Skeletal muscle satellite cell (primary cell): Measurements from ENCODE around the gene NASP. TPM values are rescaled to one million over a fixed set of nuclear protein-coding genes. Genes with fewer than 3 reads are reported as not detected.

Experiments used
- H3K27me3 ChIP-seq: 2 replicates; pipeline ENCODE4 v1.7.0; 2013; ENCODE audit warnings: low read length; ENCODE audit not compliant: control insufficient read depth, insufficient read depth
- H3K36me3 ChIP-seq: 2 replicates; pipeline ENCODE4 v1.7.0; 2013; ENCODE audit warnings: mild to moderate bottlenecking, control low read depth, low read length; ENCODE audit not compliant: insufficient read depth
- H3K4me1 ChIP-seq: 2 replicates; pipeline ENCODE4 v1.7.0; 2013; ENCODE audit warnings: low read length; ENCODE audit not compliant: control insufficient read depth, insufficient read depth
- H3K4me2 ChIP-seq: 2 replicates; pipeline ENCODE4 v1.7.0; 2013; ENCODE audit warnings: mild to moderate bottlenecking, low read length
- H3K4me3 ChIP-seq: 2 replicates; pipeline ENCODE4 v1.7.0; 2013; ENCODE audit warnings: low read length
- H3K9ac ChIP-seq: 2 replicates; pipeline ENCODE4 v1.7.0; 2013; ENCODE audit warnings: mild to moderate bottlenecking, low read depth, low read length, moderate library complexity
- H3K9me3 ChIP-seq: replicated peaks from 2 replicates; pipeline ENCODE4 v1.7.0; 2013; ENCODE audit warnings: mild to moderate bottlenecking, control low read depth, low read length
- total RNA-seq: library from RNA; depleted of rRNA; stranded (reverse); fragments of >200 nt; gene quantifications from 2 replicates; pipeline ENCODE4 v1.2.3, GENCODE V29; 2012; rRNA removed

Gene NASP
- 36.8 and 40.4 TPM in 2 replicates for total RNA-seq

GRCh38 chr1:45583666-45584350 lies at the start of gene NASP:
NASP (plus strand) TSS chr1:45584041; CDS start chr1:45584147, 106 bp downstream.
- H3K4me2 ChIP-seq: peak within 1 kb of the TSS; percentile 95
- H3K27me3 ChIP-seq: no peaks in the 10 kb centered on the region
- H3K4me3 ChIP-seq: peak within 1 kb of the TSS; percentile 86
- no peaks in the 10 kb centered on the region for H3K36me3 ChIP-seq
- H3K9me3 ChIP-seq: no peaks in the 10 kb centered on the region
- peaks cover 18% of the 10 kb centered on the region for H3K4me1 ChIP-seq
- H3K9ac ChIP-seq: peak within 1 kb of the TSS; percentile 93

GRCh38 chr1:45535988-45536766 lies 47.7 kb upstream of the NASP start:
- no peak overlapping the region for H3K9ac ChIP-seq
- H3K27me3 ChIP-seq: no peaks in the 10 kb centered on the region

GRCh38 chr1:45536886-45537285 lies 47.0 kb upstream of the NASP start:
- H3K4me3 ChIP-seq: no peak overlapping the region
- no peak overlapping the region for H3K4me2 ChIP-seq
- H3K27me3 ChIP-seq: no peaks in the 10 kb centered on the region
- no peaks in the 10 kb centered on the region for H3K36me3 ChIP-seq
- H3K9me3 ChIP-seq: no peaks in the 10 kb centered on the region
- no peak overlapping the region for H3K9ac ChIP-seq
- H3K4me1 ChIP-seq: no peaks in the 10 kb centered on the region

More at GRCh38 chr1:45535988-45536766, 47.7 kb upstream of the NASP start:
- H3K36me3 ChIP-seq: no peaks in the 10 kb centered on the region
- H3K4me1 ChIP-seq: no peaks in the 10 kb centered on the region
- H3K9me3 ChIP-seq: no peaks in the 10 kb centered on the region
- no peak overlapping the region for H3K4me3 ChIP-seq
- no peak overlapping the region for H3K4me2 ChIP-seq

GRCh38 chr1:45541193-45541592 lies 42.6 kb upstream of the NASP start:
- Histone ChIP-seq H3K27me3 (no peaks in the 10 kb centered on the region), H3K9ac (no peak overlapping the region), H3K36me3 (no peaks in the 10 kb centered on the region), H3K4me3 (no peak overlapping the region), H3K9me3 (no peaks in the 10 kb centered on the region), H3K4me1 (no peaks in the 10 kb centered on the region), H3K4me2 (no peak overlapping the region)

GRCh38 chr1:45542591-45542990 lies 41.2 kb upstream of the NASP start:
- Histone ChIP-seq H3K36me3 (no peaks in the 10 kb centered on the region), H3K4me3 (no peak overlapping the region), H3K27me3 (no peaks in the 10 kb centered on the region), H3K4me2 (no peak overlapping the region), H3K9ac (no peak overlapping the region), H3K9me3 (no peaks in the 10 kb centered on the region), H3K4me1 (no peaks in the 10 kb centered on the region)

- Histone ChIP-seq H3K4me1 (no peaks in the 10 kb centered on the region), H3K9ac (no peak overlapping the region), H3K4me3 (no peak overlapping the region)
These were observed 40.0 kb upstream of the NASP start for GRCh38 chr1:45543581-45544417.

GRCh38 chr1:45544530-45544929 lies 39.3 kb upstream of the NASP start:
- no peak overlapping the region for H3K4me2 ChIP-seq
- no peak overlapping the region for H3K9ac ChIP-seq
- no peaks in the 10 kb centered on the region for H3K4me1 ChIP-seq
- H3K9me3 ChIP-seq: no peaks in the 10 kb centered on the region
- no peaks in the 10 kb centered on the region for H3K36me3 ChIP-seq
- H3K4me3 ChIP-seq: no peak overlapping the region
- H3K27me3 ChIP-seq: no peaks in the 10 kb centered on the region

More at GRCh38 chr1:45543581-45544417, 40.0 kb upstream of the NASP start:
- no peaks in the 10 kb centered on the region for H3K36me3 ChIP-seq
- H3K9me3 ChIP-seq: no peaks in the 10 kb centered on the region
- no peaks in the 10 kb centered on the region for H3K27me3 ChIP-seq
- peak overlapping the region; percentile 36 for H3K4me2 ChIP-seq

GRCh38 chr1:45545019-45545493 lies 38.8 kb upstream of the NASP start:
- Histone ChIP-seq H3K4me1 (no peaks in the 10 kb centered on the region), H3K9ac (no peak overlapping the region), H3K36me3 (no peaks in the 10 kb centered on the region), H3K27me3 (no peaks in the 10 kb centered on the region), H3K4me2 (no peak overlapping the region), H3K4me3 (no peak overlapping the region), H3K9me3 (no peaks in the 10 kb centered on the region)

GRCh38 chr1:45545553-45546310 lies 38.1 kb upstream of the NASP start:
- Histone ChIP-seq H3K36me3 (no peaks in the 10 kb centered on the region), H3K4me2 (no peak overlapping the region), H3K9me3 (no peaks in the 10 kb centered on the region), H3K4me3 (no peak overlapping the region), H3K9ac (no peak overlapping the region), H3K4me1 (peaks cover 4% of the 10 kb centered on the region), H3K27me3 (no peaks in the 10 kb centered on the region)

- peaks cover 15% of the 10 kb centered on the region for H3K4me1 ChIP-seq
- peak within 1 kb of the TSS; percentile 89 for H3K9ac ChIP-seq
- H3K27me3 ChIP-seq: no peaks in the 10 kb centered on the region
- peak within 1 kb of the TSS; percentile 92 for H3K4me3 ChIP-seq
- H3K4me2 ChIP-seq: peak within 1 kb of the TSS; percentile 88
- no peaks in the 10 kb centered on the region for H3K9me3 ChIP-seq
- peaks cover 3% of the 10 kb centered on the region for H3K36me3 ChIP-seq
These were observed 33.2 kb upstream of the NASP start, which contains the start of gene AKR1A1 for GRCh38 chr1:45550401-45551351. AKR1A1 (plus strand) TSS chr1:45550826; CDS start chr1:45561795, 10,969 bp downstream.
